Measurements from ENCODE around the gene STAT4. TPM values are rescaled to one million over a fixed set of nuclear protein-coding genes. Genes with fewer than 3 reads are reported as not detected.

The STAT4 gene
- polyA plus RNA-seq, 1 donor (not counting 4 experiments of a cell fraction or from before 2014, with no cell fraction given), result 2.0 TPM

- Histone ChIP-seq H3K9ac (ENCODE audit: control insufficient read depth, extremely low read depth, insufficient read depth, low read length) (no peak overlapping the region), H3K4me3 (ENCODE audit: control insufficient read depth in 2 of 3, extremely low read depth in 1 of 3, insufficient read depth in 2 of 3, low read depth in 1 of 3, low read length in 3 of 3) (no peak overlapping the region), H3K79me2 (ENCODE audit: control insufficient read depth, insufficient read depth, low read length) (no peaks in the 10 kb centered on the region), H3K4me1 (ENCODE audit: control insufficient read depth, extremely low read depth, insufficient read depth, low read length) (peaks cover 7% of the 10 kb centered on the region), H3K27ac (ENCODE audit: control insufficient read depth, insufficient read depth, low read length) (no peak overlapping the region), H2AFZ (ENCODE audit: control insufficient read depth, low read length) (no peak overlapping the region), H3K9me3 (ENCODE audit: control insufficient read depth, low read depth, low read length) (no peaks in the 10 kb centered on the region), H3K27me3 (ENCODE audit: control insufficient read depth, extremely low read depth, insufficient read depth, low read length) (no peaks in the 10 kb centered on the region), H4K20me1 (ENCODE audit: control insufficient read depth, extremely low read depth, insufficient read depth, low read length) (no peaks in the 10 kb centered on the region), H3K9me1 (ENCODE audit: control insufficient read depth, extremely low read depth, insufficient read depth, low read length) (no peaks in the 10 kb centered on the region), H3K36me3 (ENCODE audit: control insufficient read depth in 2 of 2, extremely low read depth in 1 of 2, insufficient read depth in 2 of 2, low read length in 2 of 2) (no peaks in the 10 kb centered on the region), H3K4me2 (ENCODE audit: control insufficient read depth, extremely low read depth, insufficient read depth, low read depth, low read length) (no peak overlapping the region)
- no peak for TF ChIP-seq EZH2 (IDR thresholded peaks at IDR 0.05; ENCODE audit: low read length)
- TF ChIP-seq CTCF (optimal IDR thresholded peaks at IDR 0.05 in 1 of 3, IDR thresholded peaks at IDR 0.05 in 1 of 3, conservative IDR thresholded peaks at IDR 0.05 in 1 of 3; ENCODE audit: extremely low read depth in 1 of 3, insufficient read depth in 2 of 3, low read length in 3 of 3), result no peak
- DNase-seq (ENCODE audit: low read depth, low spot score), result no peak
- FAIRE-seq, result no peak
- dilution Hi-C loops (cut with MboI; ENCODE audit: extremely low pct_ligation_motif_present, low sequenced_read_pairs), result no loop called here
These were observed 127.5 kb downstream of the STAT4 start for GRCh38 chr2:191023235-191023679.

GRCh38 chr2:191020742-191021381 lies 129.9 kb downstream of the STAT4 start:
- TF ChIP-seq CTCF (optimal IDR thresholded peaks at IDR 0.05 in 1 of 3, IDR thresholded peaks at IDR 0.05 in 1 of 3, conservative IDR thresholded peaks at IDR 0.05 in 1 of 3; ENCODE audit: extremely low read depth in 1 of 3, insufficient read depth in 2 of 3, low read length in 3 of 3), result no peak
- no peak for TF ChIP-seq EZH2 (IDR thresholded peaks at IDR 0.05; ENCODE audit: low read length)
- Histone ChIP-seq H2AFZ (ENCODE audit: control insufficient read depth, low read length) (peak overlapping the region; percentile 70), H3K9me1 (ENCODE audit: control insufficient read depth, extremely low read depth, insufficient read depth, low read length) (no peaks in the 10 kb centered on the region), H4K20me1 (ENCODE audit: control insufficient read depth, extremely low read depth, insufficient read depth, low read length) (no peaks in the 10 kb centered on the region), H3K9ac (ENCODE audit: control insufficient read depth, extremely low read depth, insufficient read depth, low read length) (peak overlapping the region; percentile 99), H3K4me1 (ENCODE audit: control insufficient read depth, extremely low read depth, insufficient read depth, low read length) (peaks cover 7% of the 10 kb centered on the region), H3K36me3 (ENCODE audit: control insufficient read depth in 2 of 2, extremely low read depth in 1 of 2, insufficient read depth in 2 of 2, low read length in 2 of 2) (no peaks in the 10 kb centered on the region), H3K4me3 (ENCODE audit: control insufficient read depth in 2 of 3, extremely low read depth in 1 of 3, insufficient read depth in 2 of 3, low read depth in 1 of 3, low read length in 3 of 3) (peak overlapping the region; percentile 66 to 99 (median 90)), H3K27me3 (ENCODE audit: control insufficient read depth, extremely low read depth, insufficient read depth, low read length) (no peaks in the 10 kb centered on the region), H3K79me2 (ENCODE audit: control insufficient read depth, insufficient read depth, low read length) (no peaks in the 10 kb centered on the region), H3K9me3 (ENCODE audit: control insufficient read depth, low read depth, low read length) (no peaks in the 10 kb centered on the region), H3K4me2 (ENCODE audit: control insufficient read depth, extremely low read depth, insufficient read depth, low read depth, low read length) (peak overlapping the region; percentile 100), H3K27ac (ENCODE audit: control insufficient read depth, insufficient read depth, low read length) (peak overlapping the region; percentile 100)
- DNase-seq (ENCODE audit: low read depth, low spot score) (no peak), FAIRE-seq (no peak)
- dilution Hi-C loops (cut with MboI; ENCODE audit: extremely low pct_ligation_motif_present, low sequenced_read_pairs), result no loop called here

Measured in keratinocyte (primary cell).